WI38 (cell line): ENCODE measurements around the gene MYBBP1A.
"Not testable (repeated sequence)": the region's sequence is repeated elsewhere in the genome, so short reads cannot be mapped to it uniquely, and the experiment has no call there.

Source experiments
- H3K4me3 ChIP-seq: 2 replicates; pipeline ENCODE4 v1.5.1; 2011; ENCODE audit warnings: low read depth, mild to moderate bottlenecking, control low read depth, low read length
- TF ChIP-seq, protein P1 (sequence below): IDR thresholded peaks from 2 replicates; pipeline ENCODE4 v1.5.1; 2012; ENCODE audit warnings: low read depth, mild to moderate bottlenecking, control low read depth, low read length

MYBBP1A gene

DNA sequence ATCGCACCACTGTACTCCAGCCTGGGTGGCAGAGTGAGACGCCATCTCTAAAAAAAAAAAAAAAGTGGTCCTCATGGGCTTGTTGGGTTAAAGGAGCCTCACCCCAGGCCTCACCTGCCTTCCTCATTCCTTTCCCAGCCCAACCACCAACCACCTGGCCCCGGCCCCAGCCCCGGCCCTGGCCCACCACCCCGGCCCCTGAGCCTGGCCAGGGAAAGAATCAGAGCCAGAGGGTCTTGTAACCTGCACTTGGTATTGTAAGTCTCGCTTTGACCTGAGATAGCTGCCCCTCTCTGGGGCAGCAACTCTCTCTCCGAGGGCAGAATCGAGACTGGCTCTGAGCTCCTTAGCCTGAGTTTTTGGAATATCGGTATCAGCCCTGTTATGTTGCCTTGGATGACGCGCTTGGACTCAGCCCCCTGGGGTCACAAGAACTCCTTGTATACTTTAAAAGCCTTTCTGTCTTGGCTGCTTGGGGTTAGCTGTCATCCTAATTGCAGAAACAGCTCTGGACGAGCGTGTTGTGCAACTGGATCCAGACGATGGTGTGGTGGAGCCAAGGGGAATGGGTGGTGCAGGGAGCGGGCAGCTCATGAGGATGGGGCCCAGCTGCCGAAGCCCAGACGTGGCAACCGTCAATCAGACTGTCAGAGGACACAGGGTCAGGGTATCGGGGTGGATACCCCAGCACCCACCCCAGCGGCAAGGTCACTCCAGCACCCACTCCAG lies 43.8 kb upstream of the MYBBP1A start:
- H3K4me3 ChIP-seq, result no peak overlapping the region
- TF ChIP-seq, protein P1, sequence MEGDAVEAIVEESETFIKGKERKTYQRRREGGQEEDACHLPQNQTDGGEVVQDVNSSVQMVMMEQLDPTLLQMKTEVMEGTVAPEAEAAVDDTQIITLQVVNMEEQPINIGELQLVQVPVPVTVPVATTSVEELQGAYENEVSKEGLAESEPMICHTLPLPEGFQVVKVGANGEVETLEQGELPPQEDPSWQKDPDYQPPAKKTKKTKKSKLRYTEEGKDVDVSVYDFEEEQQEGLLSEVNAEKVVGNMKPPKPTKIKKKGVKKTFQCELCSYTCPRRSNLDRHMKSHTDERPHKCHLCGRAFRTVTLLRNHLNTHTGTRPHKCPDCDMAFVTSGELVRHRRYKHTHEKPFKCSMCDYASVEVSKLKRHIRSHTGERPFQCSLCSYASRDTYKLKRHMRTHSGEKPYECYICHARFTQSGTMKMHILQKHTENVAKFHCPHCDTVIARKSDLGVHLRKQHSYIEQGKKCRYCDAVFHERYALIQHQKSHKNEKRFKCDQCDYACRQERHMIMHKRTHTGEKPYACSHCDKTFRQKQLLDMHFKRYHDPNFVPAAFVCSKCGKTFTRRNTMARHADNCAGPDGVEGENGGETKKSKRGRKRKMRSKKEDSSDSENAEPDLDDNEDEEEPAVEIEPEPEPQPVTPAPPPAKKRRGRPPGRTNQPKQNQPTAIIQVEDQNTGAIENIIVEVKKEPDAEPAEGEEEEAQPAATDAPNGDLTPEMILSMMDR, result no peak

DNA sequence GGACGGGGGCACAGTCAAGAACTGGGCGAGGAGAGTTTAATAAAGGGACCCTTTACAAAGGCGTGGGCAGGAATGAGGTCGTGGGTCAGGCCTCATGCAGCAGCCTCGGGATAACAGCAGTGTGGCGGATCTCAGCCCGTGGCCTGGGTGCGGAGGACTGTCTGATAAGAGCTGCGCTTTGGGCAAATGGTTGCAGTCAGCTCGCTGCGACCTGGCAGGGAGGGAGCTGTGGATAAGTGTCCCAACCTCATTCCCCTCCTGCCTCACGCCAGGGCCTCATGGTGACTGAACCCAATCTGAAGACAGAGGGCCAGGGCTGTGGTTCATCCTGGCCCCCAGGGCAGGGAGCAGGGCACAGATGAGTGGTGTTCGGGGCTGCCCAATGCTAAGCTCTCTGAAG lies 42.8 kb upstream of the MYBBP1A start:
- no peak overlapping the region for H3K4me3 ChIP-seq
- TF ChIP-seq, protein P1, result no peak

DNA sequence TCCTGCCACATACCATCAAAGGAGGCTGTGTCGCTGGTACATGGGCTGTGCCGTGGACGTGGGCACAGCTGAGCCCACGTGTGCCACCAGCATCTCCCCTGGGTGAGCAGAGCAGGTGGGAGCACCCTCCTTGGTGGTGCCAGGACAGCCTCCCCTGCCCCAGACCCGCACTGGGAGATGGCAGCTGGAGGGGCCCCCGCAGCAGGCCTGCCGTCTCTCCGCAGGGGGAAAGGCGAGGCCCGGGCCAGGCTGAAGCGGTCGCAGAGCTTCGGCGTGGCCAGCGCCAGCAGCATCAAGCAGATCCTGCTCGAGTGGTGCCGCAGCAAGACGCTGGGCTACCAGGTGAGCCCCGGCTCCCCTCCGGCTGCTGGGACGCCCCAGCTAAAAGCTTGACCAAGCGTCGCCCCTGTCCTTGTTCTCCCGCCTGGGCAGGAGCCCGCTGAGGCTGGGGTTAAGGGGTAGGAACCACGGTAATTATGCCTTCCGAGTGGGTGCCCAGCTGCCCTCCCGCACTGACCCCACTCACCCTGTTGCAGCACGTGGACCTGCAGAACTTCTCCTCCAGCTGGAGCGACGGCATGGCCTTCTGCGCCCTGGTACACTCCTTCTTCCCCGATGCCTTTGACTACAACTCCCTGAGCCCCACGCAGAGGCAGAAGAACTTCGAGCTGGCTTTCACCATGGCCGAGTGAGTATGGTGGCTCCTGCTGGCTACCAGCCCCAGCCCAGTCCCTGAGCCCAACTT lies 41.6 kb upstream of the MYBBP1A start:
- TF ChIP-seq, protein P1, result no peak

DNA sequence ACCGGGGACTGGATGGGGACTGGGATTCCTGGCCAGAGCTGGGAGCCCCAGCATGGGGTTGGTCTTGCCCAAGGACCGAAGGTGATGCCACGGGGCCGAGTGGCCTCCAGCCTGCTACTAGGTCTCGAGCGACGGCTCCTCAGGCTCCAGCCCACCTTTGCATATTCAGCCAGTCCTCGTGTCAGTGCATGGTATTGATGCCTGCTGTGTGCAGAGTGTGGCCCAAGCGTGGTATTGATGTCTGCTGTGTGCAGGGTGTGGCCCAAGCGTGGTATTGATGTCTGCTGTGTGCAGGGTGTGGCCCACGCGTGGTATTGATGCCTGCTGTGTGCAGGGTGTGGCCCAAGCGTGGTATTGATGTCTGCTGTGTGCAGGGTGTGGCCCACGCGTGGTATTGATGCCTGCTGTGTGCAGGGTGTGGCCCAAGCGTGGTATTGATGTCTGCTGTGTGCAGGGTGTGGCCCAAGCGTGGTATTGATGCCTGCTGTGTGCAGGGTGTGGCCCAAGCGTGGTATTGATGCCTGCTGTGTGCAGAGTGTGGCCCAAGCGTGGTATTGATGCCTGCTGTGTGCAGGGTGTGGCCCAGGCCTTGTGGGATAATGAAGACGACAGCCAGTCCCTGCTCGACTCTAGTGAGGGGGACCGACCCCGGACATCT lies 40.6 kb upstream of the MYBBP1A start:
- not testable (repeated sequence) for H3K4me3 ChIP-seq

More for the DNA sequence above, 41.6 kb upstream of the MYBBP1A start:
- H3K4me3 ChIP-seq, result no peak overlapping the region

DNA sequence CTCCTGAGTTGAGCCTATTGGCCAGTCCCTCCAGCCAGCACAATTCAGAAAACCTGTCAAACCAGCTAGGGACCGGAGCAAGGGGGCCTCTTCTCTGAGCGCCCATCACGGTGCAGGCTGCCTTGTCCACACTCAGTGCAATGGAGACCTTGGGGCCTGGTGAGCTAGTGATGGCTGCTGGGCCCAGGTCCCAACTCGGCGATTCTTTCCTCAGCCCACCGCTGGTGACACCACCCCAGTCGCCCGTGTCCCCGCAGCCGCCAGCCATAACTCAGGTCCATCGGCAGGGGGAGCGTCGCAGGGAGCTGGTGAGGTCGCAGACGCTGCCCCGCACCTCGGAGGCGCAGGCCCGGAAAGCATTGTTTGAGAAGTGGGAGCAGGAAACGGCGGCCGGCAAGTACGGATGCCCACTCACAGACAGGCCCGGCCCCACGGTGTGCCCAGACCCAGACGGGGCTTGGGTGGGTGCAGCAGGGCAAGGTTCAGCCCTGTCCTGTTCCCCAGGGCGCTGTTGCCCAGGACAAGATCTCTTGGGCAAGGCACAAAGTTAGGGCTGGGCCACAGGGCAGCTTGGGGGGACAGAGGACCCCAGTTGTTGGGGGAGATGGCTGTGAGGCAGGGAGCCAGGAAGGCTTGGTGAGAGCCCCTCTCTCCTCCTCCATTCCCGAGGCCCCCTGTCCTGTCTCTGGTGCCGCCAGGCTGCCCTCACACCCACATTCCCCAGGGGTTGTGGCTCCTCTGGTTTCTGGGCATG lies 39.9 kb upstream of the MYBBP1A start:
- TF ChIP-seq, protein P1, result no peak
- no peak overlapping the region for H3K4me3 ChIP-seq

DNA sequence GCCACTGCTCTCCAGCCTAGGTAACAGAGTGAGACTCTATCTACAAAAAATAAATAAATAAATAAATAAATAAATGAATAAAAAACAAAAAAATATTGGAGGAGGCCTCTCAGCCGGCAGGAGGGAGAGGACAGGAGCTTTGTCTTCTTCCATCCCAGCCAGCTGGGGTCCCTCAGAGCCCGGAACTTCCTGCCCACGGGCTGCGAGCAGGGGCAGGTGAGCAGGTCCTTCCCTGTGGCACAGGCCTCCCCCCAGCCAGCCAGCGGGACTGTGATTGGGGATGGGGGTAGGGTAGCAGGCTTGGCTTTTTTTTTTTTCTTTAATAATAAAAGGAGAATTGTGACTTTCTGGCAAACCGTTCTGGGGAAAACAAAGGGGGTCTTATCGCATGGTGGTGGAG lies 39.2 kb upstream of the MYBBP1A start:
- H3K4me3 ChIP-seq, result no peak overlapping the region
- TF ChIP-seq, protein P1, result no peak

DNA sequence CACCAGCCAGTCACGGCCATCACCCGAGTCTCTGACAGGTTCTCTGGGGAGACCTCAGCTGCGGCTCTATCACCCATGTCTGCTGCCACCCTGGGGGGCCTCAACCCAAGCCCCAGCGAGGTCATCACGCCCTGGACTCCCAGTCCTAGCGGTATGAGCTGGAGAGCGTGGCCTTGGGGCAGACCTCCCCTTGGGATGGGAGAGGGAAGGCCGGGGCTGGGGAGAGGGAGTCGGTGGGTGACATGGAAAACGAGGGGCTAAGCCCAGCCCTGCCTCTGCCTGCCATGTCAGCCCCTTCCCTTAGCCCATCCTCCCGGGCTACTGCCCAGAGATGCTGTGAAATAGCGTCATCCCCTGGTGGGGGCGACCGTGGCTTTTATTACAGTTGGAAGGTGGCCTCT lies 37.8 kb upstream of the MYBBP1A start:
- no peak overlapping the region for H3K4me3 ChIP-seq
- TF ChIP-seq, protein P1, result no peak
